HG03025 (cell line): ENCODE data around the gene TRMT13.
"Not testable (repeated sequence)": the region's sequence is repeated elsewhere in the genome, so short reads cannot be mapped to it uniquely, and the experiment has no call there.

Experiments used
- ATAC-seq: cut with Tn5 transposase; IDR thresholded peaks from one replicate; pipeline ENCODE4 v1.9.1; 2021; ENCODE audit warnings: mild to moderate bottlenecking, moderate library complexity; ENCODE audit not compliant: unreplicated experiment, low FRiP score

The TRMT13 gene

DNA sequence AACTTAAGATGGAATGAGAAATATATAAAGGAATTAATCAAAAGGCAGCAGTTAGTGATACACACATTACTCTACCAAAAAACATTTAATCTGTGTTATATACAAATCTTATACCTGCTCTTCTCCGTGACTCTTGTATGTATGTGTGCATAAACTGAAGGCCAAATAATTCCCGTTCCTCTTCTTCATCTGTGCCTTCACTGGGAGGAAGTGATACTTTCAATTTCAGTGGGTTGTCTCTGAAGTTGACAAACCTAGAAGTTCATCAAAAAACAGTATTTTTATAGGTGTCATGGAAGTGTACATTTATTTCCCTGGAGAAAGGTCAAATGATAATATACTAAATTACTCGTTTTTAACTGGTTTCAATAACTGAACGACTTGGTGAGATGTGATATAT, 19.3 kb downstream of the TRMT13 start:
- peak; percentile 87 for ATAC-seq

GRCh38 chr1:100162881-100163280, 29.9 kb downstream of the TRMT13 start:
- ATAC-seq, result no peak

GRCh38 chr1:100164216-100164615, 31.3 kb downstream of the TRMT13 start:
- ATAC-seq, result no peak

GRCh38 chr1:100164702-100165101, 31.7 kb downstream of the TRMT13 start:
- ATAC-seq, result no peak

GRCh38 chr1:100168051-100168450, 35.1 kb downstream of the TRMT13 start:
- no peak for ATAC-seq

- no peak for ATAC-seq
These were observed 44.5 kb downstream of the TRMT13 start for GRCh38 chr1:100177295-100178041.

- ATAC-seq, result no peak
These were observed 45.1 kb downstream of the TRMT13 start, which contains the start of gene LRRC39 for GRCh38 chr1:100178091-100178490. Gene LRRC39, minus strand, starts transcription at chr1:100178256. Its CDS starts 9,740 bp downstream, at chr1:100168516.

DNA sequence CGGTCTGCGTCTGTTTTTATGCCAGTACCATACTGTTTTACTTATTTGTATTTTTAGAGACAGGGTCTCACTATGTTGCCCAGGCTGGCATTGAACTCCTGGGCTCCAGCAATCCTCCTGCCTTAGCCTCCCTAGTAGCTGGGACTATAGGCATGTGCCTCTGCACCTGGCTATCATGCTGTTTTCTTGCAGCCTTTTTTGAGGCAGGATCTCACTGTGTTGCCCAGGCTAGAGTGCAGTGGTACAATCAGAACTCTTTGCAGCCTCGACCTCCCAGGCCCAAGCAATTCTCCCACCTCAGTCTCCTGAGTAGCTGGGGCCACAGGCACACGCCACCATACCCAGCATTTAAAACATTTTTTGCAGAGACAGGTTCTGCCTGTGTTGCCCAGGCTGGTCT, 50.4 kb downstream of the TRMT13 start:
- ATAC-seq, result no peak

DNA sequence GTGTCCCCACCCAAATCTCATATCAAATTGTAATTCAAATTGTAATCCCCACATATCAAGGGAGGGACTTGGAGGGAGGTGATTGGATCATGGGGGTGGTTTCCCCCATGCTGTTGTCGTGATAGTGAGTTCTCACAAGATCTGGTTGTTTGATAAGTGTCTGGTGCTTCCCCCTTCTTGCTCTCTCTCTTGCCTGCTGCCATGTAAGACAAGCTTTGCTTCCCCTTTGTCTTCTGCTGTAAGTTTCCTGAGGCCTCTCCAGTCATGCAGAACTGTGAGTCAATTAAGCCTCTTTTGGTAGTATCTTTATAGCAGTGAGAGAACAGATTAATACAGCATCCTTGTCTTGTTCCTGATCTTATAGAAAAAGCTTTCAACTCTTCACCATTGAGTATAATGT, 51.6 kb downstream of the TRMT13 start:
- ATAC-seq, result no peak

GRCh38 chr1:100187912-100188311, 54.9 kb downstream of the TRMT13 start:
- no peak for ATAC-seq

DNA sequence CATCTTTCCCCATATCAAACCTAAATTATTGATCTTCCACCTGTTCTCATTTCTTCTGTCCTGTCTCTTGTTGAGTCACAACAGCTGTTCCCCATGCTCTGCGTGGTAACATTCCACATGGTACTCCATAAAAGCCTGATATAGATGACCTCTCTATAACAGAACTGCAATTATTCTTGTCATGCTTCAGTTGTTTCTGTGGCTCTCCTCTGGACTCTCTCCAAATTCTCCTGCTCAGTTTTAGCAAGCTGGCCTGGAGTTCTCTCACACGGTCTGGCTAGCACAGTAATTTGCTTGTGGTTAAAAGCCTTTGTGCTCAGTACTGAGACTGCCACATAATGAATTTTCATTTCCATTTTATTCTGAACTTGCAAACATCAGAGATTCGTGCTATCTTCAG, 55.7 kb downstream of the TRMT13 start:
- no peak for ATAC-seq

GRCh38 chr1:100198596-100198995, 65.6 kb downstream of the TRMT13 start:
- ATAC-seq, result no peak

DNA sequence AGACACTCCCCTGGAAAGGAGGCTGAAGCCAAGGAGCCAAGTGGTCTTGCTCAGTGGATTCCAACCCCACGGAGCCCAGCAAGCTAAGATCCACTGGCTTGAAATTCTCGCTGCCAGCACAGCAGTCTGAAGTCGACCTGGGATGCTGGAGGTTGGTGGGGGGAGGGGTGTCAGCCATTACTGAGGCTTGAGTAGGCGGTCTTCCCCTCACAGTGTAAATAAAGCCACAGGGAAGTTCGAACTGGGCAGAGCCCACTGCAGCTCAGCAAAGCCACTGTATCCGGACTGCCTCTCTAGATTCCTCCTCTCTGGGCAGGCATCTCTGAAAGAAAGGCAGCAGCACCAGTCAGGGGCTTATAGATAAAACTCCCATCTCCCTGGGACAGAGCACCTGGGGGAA, 67.1 kb downstream of the TRMT13 start:
- ATAC-seq, result not testable (repeated sequence)
